ENCODE results near the gene DLG2. TPM values are rescaled to one million over a fixed set of nuclear protein-coding genes. Genes with fewer than 3 reads are reported as not detected.

The DLG2 gene
- total and polyA plus RNA-seq, 12 donors = 1.0 to 14.8 (median 7.4) TPM

DNA sequence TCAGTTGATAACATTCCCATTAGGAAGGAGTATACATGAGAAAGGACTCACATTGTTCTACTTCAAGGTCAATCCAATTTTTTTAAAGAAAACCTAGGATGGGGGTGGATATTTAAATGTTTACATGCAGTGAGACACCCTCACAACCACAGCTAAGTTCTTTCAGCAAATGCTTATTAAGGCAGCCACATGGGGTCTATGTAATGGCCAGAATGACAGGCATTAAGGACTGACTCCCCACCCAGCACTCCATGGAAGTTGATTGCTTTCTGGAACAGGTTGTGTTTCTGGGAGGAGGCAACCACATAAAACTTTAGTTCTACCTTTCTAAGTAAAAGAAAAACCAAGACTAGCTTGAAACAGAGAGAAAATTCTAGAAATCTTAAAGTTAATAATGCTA, 1678.9 kb downstream of the DLG2 start:
- no peaks in the 10 kb centered on the region for H3K9me3 ChIP-seq
- no peak overlapping the region for H3K27ac ChIP-seq
- TF ChIP-seq, protein P1, sequence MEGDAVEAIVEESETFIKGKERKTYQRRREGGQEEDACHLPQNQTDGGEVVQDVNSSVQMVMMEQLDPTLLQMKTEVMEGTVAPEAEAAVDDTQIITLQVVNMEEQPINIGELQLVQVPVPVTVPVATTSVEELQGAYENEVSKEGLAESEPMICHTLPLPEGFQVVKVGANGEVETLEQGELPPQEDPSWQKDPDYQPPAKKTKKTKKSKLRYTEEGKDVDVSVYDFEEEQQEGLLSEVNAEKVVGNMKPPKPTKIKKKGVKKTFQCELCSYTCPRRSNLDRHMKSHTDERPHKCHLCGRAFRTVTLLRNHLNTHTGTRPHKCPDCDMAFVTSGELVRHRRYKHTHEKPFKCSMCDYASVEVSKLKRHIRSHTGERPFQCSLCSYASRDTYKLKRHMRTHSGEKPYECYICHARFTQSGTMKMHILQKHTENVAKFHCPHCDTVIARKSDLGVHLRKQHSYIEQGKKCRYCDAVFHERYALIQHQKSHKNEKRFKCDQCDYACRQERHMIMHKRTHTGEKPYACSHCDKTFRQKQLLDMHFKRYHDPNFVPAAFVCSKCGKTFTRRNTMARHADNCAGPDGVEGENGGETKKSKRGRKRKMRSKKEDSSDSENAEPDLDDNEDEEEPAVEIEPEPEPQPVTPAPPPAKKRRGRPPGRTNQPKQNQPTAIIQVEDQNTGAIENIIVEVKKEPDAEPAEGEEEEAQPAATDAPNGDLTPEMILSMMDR (IDR thresholded peaks at IDR 0.05) = no peak
- ATAC-seq (no peak), DNase-seq (no peak)
- H3K4me3 ChIP-seq = no peak overlapping the region
- intact Hi-C loops (cut with DNase I) = no loop called here
- no peaks in the 10 kb centered on the region for H3K4me1 ChIP-seq
- no peaks in the 10 kb centered on the region for H3K27me3 ChIP-seq
- H3K36me3 ChIP-seq = no peaks in the 10 kb centered on the region

DNA sequence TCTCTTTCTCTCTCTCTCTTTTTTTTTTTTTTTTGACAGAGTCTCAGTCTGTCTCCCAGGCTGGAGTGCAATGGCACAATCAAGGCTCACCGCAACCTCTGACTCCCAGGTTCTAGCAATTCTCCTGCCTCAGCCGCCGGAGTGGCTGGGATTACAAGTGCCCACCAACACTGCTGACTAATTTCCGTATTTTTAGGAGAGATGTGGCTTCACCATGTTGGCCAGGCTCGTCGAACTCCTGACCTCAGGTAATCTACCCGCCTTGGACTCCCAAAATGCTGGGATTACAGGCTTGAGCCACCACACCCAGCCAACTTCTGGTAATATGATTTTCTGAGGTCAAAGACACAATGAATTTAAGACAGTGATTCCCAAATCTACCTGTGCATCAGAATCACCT, 1681.2 kb downstream of the DLG2 start:
- DNase-seq (no peak), ATAC-seq (no peak)
- H3K9me3 ChIP-seq = peaks cover 0 to 4% (median 0%) of the 10 kb centered on the region in 11 donors
- no peaks in the 10 kb centered on the region for H3K27me3 ChIP-seq
- no peak overlapping the region for H3K27ac ChIP-seq
- no peak overlapping the region for H3K4me3 ChIP-seq
- no peaks in the 10 kb centered on the region for H3K36me3 ChIP-seq
- intact Hi-C loops (cut with DNase I) = no loop called here
- TF ChIP-seq, protein P1 (IDR thresholded peaks at IDR 0.05) = no peak
- no peaks in the 10 kb centered on the region for H3K4me1 ChIP-seq
- WGBS, 2 donors = 91 to 93% methylated on average over 7 of the region's 7 CpGs

DNA sequence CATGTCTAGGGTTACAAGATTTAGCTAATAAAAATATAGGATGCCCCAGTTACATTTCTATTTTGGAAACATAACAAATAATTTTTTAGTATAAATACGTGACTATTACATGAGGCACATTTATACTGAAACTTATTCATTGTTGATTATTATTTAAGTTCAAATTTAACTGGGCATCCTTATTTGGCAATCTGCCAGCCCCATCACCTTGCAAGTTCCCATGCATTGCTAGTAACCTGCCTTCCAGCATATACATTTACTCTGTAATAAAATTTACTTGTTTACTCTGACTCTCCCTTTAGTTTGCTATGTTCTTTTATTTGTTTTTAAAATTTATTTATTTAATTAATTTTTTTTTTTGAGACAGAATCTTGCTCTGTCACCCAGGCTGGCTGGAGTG, 1686.1 kb downstream of the DLG2 start:
- TF ChIP-seq, protein P1 (IDR thresholded peaks at IDR 0.05) = no peak

DNA sequence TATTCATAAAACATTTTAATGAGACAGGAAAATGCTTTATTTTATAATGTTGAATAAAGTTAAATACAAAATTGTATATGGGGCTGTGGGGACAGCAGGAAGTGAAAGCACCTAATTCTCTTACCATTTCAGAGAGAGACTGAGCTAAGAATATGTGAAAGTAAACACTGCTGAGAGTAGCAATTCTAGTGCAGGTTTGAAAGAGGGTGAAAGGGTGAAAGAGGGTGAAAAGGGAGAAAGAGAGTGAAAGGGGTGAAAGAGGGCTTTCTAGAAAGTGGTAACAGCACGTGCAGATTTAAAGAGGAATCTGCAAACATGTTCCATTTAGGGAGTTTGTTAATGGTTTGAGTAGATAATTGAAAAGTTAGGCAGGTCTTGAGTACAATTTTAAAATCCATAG, 1689.0 kb downstream of the DLG2 start:
- no peak overlapping the region for H3K27ac ChIP-seq
- WGBS, 2 donors = 53 to 58% methylated on average over 1 of the region's 1 CpG
- DNase-seq (no peak), ATAC-seq (no peak)
- H3K4me3 ChIP-seq = no peak overlapping the region
- peaks cover 0 to 4% (median 0%) of the 10 kb centered on the region in 11 donors for H3K9me3 ChIP-seq
- TF ChIP-seq, protein P1 (IDR thresholded peaks at IDR 0.05) = no peak
- H3K27me3 ChIP-seq = no peaks in the 10 kb centered on the region
- no peaks in the 10 kb centered on the region for H3K4me1 ChIP-seq
- H3K36me3 ChIP-seq = no peaks in the 10 kb centered on the region
- intact Hi-C loops (cut with DNase I) = no loop called here

More for the DNA sequence above, 1686.1 kb downstream of the DLG2 start:
- no peaks in the 10 kb centered on the region for H3K4me1 ChIP-seq
- H3K9me3 ChIP-seq = peaks cover 0 to 4% (median 0%) of the 10 kb centered on the region in 11 donors
- no peak for ATAC-seq
- no peaks in the 10 kb centered on the region for H3K27me3 ChIP-seq
- H3K27ac ChIP-seq = no peak overlapping the region
- intact Hi-C loops (cut with DNase I) = no loop called here
- no peak for DNase-seq
- H3K36me3 ChIP-seq = no peaks in the 10 kb centered on the region
- WGBS, 2 donors = 87 to 93% methylated on average over 1 of the region's 1 CpG
- no peak overlapping the region for H3K4me3 ChIP-seq

Measured in heart right ventricle (tissue), 16 donors.